GM21367 (cell line): Measurements from ENCODE around the gene NR1H3.
A peak's percentile ranks its signal among the peaks of the same experiment; 100 is the strongest.
"Not testable (repeated sequence)": the region's sequence is repeated elsewhere in the genome, so short reads cannot be mapped to it uniquely, and the experiment has no call there.

Experiments
- ATAC-seq: cut with Tn5 transposase; IDR thresholded peaks from one replicate; pipeline ENCODE4 v1.9.1; 2021; ENCODE audit not compliant: unreplicated experiment

Gene NR1H3

GRCh38 chr11:47257517-47258316 lies at the start of gene NR1H3:
Gene NR1H3 (plus strand): TSS chr11:47257996. CDS start chr11:47259217, 1,221 bp downstream.
- ATAC-seq, result no peak

- ATAC-seq, result not testable (repeated sequence)
Observed at GRCh38 chr11:47208008-47208552, 49.7 kb upstream of the NR1H3 start.

- ATAC-seq, result no peak
Observed at GRCh38 chr11:47208628-47209027, 49.2 kb upstream of the NR1H3 start.

- ATAC-seq, result no peak
Observed at GRCh38 chr11:47212938-47213337, 44.9 kb upstream of the NR1H3 start.

GRCh38 chr11:47213950-47214565 lies 43.7 kb upstream of the NR1H3 start:
- ATAC-seq, result no peak

- ATAC-seq, result no peak
Observed at GRCh38 chr11:47215366-47215910, 42.4 kb upstream of the NR1H3 start.

GRCh38 chr11:47216121-47216798 lies 41.5 kb upstream of the NR1H3 start:
- ATAC-seq, result peak; percentile 29

GRCh38 chr11:47220401-47220821 lies 37.4 kb upstream of the NR1H3 start:
- no peak for ATAC-seq

GRCh38 chr11:47222696-47223095 lies 35.1 kb upstream of the NR1H3 start:
- no peak for ATAC-seq

- ATAC-seq, result peak; percentile 82
Observed at GRCh38 chr11:47225552-47226400, 32.0 kb upstream of the NR1H3 start.

- no peak for ATAC-seq
Observed at GRCh38 chr11:47229161-47229560, 28.6 kb upstream of the NR1H3 start.

- ATAC-seq, result no peak
Observed at GRCh38 chr11:47233051-47233450, 24.7 kb upstream of the NR1H3 start.

- ATAC-seq, result no peak
Observed at GRCh38 chr11:47233989-47234668, 23.7 kb upstream of the NR1H3 start.

- no peak for ATAC-seq
Observed at GRCh38 chr11:47234669-47235100, 23.1 kb upstream of the NR1H3 start.

- no peak for ATAC-seq
Observed at GRCh38 chr11:47235163-47235562, 22.6 kb upstream of the NR1H3 start.

- ATAC-seq, result no peak
Observed at GRCh38 chr11:47236482-47236881, 21.3 kb upstream of the NR1H3 start.

- ATAC-seq, result no peak
Observed at GRCh38 chr11:47239852-47240251, 17.9 kb upstream of the NR1H3 start.

GRCh38 chr11:47241841-47242301 lies 15.9 kb upstream of the NR1H3 start:
- ATAC-seq, result no peak

GRCh38 chr11:47242596-47243192 lies 15.1 kb upstream of the NR1H3 start:
- ATAC-seq, result no peak
